ENCODE measurements around the gene SH3RF2.
"Not testable (repeated sequence)": the region's sequence is repeated elsewhere in the genome, so short reads cannot be mapped to it uniquely, and the experiment has no call there.

Gene SH3RF2

DNA sequence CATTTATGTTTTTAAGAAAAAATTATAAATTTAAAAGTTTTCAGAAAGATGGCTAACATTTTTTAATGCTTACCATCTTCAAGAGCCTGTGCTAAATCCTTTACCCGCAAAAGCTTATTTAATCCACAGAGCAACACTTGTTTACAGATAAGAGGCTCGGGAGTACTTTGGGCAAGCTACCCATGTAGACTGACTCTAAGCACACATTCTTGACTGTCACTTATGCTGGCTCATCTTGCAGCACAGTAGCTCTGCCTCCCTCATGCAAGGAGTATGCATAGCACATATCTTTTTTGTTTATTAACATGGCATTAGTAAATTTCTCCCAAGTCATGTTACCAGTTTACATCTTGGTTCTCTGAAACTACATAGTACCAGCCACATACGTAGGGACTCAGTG, 14.7 kb downstream of the SH3RF2 start:
- DNase-seq: no peak

DNA sequence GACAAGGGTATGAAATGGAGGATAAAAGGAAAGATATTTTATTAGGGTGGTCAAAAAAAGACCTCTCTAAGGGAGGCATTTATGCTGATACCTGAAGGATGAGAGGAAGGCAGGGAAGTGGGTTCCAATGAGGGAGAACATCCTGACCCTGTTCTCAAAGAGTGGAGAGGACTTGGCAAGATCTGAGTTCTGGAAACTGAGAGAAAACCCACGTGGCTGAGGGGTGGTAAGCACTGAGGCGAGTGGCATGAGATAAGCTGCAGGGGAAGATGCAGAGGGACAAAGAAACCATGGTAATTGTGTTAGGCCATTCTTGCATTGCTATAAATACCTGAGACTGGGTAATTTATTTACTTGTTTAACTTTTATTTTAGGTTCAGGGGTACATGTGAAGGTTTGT, 16.8 kb downstream of the SH3RF2 start:
- DNase-seq: no peak

DNA sequence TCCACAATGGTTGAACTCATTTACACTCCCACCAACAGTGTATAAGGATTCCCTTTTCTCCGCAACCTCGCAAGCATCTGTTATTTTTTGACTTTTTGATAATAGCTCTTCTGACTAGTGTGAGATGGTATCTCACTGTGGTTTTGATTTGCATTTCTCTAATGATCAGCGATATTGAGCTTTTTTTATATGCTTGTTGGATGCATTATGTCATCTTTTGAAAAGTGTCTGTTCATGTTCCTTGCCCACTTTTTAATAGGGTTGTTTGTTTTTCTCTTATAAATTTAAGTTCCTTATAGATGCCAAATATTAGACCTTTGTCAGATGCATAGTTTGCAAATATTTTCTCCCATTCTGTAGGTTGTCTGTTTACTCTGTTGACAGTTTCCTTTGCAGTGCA, 17.8 kb downstream of the SH3RF2 start:
- not testable (repeated sequence) for DNase-seq

DNA sequence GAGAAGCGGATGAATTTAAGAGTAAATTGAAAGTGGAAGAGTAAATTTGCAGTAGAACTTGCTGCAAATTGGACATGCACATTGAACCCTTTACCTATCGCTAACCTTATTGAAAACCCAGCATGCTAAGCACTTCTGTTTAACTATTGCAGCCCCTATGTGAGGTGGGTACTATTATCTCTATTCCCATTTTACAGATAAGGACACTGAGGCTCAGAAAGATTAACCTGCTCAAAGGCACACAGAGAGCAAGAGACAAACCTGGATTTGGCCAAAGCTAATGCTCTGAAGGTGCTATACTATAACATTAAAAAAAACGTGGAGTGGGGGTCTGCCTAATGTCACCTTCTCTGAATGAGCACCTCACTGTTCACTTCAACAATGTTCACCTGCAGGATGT, 21.0 kb downstream of the SH3RF2 start:
- no peak for DNase-seq

DNA sequence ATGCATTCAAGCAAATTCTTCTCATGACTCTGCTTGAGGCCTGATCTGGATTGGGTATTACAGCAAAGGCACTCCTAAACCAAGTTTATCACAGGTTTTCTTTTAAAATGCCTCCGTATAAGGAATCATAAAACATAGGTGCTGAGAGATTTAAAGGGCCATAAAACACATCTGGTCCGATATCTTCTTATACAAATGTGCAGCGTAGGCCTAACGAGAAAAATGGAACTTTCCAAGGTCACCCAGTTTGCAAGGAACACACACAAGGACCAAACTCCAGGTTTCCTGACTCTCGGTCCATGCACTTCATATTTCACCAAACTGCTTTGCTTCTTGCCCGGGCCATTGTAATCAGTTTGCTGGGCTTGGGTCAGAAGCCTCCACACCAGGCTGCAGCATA, 22.1 kb downstream of the SH3RF2 start:
- no peak for DNase-seq

DNA sequence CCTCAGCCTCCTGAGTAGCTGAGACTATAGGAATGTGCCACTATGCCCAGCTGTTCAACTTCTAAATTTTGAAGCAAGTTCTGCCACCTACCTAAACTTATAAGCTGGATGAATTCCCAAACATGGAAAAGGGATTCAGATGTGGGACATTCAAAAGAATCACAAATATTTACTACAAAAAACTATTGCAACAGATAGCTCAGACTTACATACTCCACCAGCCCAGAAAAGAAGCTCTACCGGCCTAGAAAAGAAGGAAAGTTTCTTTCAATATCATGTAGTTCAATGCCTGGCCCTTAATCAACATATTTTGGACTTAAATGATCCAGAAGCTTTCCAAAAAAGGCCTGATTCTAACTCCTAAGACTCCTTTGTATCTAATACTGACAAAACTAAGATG, 23.8 kb downstream of the SH3RF2 start:
- DNase-seq: no peak

DNA sequence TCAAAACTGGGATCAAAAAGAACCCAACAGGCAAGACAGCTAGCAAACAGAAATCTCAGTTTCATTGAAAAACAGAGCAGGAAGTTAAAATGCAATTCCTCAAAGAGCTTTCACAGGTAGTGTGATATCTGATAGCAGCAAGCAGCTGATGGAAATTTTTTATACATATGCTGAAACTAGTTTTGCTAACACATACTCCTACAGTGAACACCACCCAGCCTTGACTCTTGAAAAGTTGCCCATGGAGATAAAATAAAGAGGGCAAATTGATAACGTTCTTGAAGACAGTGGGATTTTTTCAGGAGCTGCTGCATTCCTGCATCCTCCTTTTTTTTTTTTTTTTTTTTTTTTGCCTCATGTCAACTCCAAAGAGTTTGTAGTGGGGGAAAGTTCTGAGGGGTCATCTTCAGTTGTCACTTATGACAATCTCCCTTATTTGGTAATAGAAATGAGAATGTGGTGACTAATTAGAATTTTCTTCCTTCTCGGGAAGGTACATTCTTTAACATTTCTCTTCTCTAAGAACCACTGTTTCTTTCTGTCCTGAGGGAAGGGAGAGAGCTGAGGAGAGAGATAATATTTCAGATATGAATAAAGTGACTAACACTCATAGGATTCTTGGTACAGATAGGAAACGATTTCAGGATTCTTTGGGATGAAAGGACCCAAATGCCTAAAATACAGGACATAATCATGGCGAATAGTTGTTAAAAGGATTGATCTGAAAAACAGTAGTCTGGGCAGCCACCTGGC, 24.6 kb downstream of the SH3RF2 start:
- DNase-seq: no peak

DNA sequence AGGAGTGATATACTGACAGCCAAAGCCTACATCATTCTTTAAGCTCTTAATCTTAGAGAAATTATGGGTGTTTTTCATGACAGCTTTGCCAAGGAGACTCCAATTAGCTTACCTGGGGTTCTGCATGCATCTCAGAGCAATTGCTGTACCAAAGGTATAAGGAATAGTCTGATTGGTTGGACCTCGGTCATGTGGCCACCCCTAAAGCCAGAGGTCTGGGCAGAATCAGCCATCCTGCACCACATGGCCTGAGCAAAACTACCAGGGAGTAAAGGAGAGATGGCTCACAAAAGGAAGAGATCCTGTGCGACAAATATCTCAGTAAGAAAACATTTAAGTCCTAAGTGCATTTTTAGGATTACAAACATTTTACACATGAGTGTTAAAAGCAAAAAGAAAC, 25.6 kb downstream of the SH3RF2 start:
- DNase-seq: no peak

DNA sequence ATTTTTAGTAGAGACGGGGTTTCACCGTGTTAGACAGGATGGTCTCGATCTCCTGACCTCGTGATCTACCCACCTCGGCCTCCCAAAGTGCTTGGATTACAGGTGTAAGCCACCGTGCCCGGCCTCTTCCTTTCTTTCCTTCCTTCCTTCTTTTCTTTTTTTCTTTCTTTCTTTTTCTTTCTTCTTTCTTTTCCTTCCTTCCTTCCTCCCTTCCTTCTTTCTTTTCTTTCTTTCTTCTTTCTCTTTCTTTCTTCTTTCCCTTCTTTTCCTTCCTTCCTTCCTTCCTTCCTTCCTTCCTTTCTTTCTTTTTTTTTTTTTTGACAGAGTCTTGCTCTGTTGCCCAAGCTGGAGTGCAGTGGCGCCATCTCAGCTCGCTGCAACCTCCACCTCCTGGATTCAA, 27.6 kb downstream of the SH3RF2 start:
- not testable (repeated sequence) for DNase-seq

DNA sequence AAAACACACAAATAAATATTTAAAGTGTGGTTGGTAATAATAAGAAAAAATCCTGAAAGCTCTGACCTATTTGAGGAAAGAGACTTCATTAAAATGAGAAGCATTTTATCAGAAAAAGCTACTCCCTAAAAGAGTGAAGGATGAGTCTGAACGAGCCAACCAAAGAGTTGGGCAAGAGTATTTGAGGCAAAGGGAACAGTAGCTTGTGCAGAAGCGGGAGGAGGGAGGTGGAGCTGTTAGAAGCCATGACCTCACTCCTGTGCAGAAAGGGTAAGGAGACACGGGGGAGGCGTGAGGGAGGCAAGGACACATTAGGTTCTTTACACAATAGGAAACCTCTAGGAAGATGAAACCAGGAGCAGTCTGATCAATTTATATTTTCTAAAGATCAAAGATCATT, 29.4 kb downstream of the SH3RF2 start:
- DNase-seq: no peak

DNA sequence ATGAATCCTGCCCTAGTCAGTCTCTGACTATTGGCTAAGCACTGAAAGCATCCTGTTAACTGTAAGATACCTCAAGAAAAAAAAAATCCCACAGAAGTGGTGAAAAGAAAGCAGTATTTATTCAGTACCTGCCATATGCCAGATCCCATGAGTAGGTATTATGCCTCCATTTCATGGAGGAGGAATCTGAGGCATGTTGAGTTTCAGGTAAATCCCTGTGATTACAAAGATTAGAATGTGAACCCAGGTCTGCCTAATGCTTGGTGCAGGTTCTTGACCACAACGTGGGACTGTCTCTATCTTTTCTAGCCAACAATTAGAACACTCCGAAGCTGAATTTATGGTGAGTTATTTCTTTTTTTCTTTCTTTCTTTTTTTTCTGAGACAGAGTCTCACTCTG, 30.9 kb downstream of the SH3RF2 start:
- DNase-seq: no peak

DNA sequence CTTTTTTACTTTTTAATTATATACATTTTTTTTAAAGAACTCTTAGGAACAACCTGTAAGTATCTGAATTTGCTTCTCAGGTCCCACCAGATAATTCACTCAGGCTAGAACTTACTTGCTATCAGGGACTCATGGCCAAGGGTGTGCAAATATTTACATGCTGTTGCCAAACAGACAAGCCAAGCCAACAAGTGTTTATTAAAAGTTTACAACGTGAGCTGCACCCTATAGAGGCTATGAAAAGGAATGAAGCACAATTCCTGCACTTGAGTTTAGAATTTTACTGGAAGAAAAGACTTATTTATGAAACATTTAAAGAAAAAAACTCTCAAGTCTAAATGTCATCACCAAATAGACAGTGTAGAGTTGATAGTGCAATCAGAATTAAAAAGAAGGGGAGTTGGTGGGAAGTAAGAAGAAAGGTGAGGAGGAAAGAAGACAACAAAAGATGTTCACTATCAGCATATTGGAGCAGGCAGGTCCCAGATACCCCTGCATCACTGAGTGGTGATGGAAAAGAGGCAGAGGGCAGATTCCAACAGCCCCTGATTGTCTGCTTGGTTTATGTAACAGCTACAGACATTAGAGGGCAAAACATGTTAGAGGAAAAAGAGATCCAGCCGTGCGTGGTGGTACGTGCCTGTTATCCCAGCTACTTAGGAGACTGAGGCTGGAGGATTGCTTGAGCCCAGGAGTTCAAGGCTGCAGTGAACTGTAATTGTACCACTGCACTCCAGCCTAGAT, 32.8 kb downstream of the SH3RF2 start:
- no peak for DNase-seq

DNA sequence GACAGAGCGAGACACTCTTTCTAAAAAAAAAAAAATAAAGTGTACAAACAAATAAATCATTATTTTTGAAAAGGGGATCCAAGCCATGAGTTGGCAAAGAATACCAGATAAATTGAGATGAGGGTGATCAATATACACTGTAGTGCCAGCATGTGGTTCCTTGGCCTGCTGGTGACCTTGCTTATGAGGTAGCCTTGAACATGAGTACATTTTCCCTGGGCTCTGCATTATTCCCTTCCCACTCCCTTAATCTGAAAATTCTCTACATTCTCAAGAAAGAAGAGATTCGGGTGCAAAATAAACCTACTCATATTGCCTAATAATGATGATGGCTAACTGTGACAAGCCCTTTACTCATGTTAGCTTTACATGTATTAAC, 33.3 kb downstream of the SH3RF2 start:
- no peak for DNase-seq

DNA sequence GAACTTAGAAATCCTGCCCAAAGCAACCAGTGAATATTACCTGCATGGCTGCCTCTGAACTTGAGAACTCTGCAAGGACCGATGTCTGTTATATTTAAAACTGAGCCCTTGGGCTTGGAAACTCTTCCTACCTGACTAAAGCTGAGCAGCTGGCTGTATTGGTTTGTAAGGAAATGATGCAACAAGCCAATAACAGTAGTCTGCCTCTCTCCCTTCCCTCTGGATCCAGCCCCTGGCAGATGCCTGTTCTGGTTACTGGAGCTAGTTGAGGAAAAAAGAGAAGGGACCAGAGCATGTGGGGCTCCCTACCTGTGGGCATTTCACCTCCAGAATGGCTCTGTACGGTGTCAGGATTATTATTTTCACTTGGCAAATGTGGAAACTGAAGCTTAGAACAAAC, 34.7 kb downstream of the SH3RF2 start:
- DNase-seq: no peak

DNA sequence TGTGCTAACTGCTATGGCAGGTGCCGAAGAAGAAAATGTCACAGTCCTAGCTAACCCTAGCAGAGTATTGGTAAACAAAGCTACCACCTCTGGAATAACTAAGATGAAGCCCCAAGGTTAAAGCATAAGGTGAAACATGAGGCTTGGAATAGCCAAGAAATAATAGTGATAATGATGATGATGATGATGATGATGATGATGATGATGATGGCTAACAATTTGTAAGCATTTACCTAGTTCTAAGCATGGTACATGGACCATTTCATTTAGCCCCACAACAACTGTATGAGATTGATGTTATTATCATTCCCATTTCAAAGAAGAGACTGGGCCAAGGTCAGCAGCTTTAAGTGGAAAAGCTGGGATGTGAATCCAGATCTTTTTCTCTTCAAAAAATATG, 35.3 kb downstream of the SH3RF2 start:
- DNase-seq: no peak

DNA sequence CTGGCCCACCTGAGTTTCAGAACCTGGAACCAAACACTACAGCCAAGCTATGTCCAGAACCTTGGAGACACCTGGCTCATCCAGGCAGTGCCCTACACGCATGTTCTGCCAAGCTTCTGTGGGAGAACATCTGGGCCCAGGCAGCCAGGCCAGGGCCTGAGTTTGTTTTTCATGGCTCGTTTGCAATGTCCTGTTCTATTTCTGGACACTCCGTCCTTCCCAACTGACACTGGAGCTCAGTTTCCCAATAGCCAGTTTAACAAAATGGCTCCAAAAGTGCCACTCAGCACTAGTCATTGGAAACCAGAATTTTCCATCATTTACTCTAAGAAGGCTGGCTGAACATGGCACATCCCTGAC, 38.6 kb downstream of the SH3RF2 start:
- DNase-seq: no peak

DNA sequence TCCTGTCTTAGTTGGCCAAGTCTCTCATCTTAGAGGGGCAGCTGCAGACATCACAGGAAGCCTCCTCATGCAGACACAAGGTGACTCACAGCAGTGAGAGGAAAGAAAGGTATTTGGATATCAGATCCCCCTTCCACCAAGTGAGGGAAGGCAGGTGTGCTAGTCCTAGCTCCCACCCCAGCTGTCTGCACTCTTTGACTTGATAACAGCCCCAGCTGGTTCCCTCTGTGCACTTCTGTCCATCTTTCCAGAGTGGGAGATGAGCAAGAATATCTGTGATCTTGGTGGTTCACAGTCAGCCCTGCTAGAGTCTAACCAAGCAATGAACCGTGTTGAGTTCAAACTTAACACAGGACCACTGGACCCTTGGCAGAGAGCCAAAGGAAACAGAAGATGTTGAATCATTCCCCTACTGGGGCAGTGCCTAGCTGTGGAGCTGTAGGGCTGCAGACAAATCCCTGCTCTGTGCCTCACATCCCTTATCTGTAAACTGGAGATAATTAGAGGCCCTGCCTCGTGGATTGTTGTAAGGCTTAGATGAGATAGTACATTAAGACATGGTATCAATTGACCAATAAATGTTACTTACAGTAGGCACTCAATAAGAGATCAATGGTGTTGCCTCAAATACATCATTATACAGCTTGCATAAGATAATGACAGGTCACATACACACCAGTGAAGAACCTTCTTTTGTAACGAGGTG, 39.1 kb downstream of the SH3RF2 start:
- DNase-seq: no peak

DNA sequence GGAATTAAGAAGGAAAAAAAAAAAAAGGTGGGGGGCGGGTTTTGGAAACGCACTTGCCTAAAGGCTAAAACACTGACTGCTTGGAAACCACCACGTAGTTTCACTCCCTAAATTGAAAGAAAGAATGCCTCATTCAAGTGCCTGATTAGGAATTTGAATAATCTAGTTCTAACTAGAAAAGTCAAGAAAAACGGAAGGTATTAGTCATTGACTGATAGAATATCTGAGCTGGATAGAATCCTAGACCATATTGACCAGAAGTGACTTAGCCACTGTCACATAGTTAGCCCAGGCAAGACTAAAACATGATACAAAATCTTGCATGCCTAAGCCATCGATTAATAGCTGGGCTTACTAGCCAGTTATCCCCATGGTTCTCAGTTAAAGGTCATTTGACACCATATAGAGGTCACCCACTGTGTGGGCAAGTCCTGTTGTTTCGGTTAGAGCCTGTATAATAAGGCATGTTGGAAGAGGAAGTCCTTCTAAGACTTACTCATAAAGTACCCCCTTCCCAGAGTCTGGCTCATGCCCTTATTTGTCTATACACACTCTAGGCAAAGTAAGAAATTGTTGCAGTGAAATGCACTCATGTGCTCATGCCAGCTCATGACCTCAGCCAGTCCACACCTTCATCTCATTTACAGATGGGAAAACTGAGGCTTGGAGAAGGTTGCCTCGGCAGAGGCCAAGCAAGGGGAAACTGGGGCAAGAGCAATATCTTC, 40.2 kb downstream of the SH3RF2 start:
- DNase-seq: no peak

DNA sequence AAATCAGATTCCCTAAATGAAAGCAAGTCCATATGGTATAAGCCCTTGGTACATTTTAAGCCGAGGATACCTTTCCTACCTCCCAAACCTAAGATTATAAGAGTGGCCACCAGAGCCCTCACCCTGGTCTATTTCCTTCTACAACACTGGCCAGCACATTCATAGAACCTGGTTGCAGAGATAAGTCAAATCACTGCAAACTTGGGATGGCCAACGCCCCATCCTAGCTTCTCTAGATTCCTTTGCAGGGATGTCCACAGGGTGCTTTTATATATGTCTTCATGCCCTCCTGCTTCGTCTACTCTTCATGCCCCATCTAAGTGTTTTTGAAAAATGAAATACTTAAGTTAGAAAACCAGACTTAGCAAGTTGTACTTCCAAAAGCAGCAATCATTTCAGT, 41.8 kb downstream of the SH3RF2 start:
- DNase-seq: no peak

DNA sequence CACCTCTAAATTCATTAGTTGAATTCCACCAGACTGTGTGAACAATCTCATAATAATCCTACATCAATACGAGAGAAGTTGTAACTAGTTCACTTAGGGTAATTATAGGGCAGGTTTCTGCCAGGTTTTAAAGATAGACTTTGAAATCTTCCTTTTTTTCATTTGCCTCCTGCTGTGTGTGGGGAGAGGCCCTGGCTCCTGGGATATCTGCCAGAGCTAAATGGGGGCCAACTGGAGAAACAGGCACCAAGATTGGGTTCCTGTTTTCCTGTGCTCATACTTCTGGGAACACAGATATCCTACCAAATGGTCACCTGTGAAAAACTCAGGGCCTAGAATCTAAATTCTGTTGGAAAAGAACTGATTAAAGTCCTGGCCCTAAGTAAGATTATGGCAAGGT, 42.3 kb downstream of the SH3RF2 start:
- DNase-seq: no peak

DNA sequence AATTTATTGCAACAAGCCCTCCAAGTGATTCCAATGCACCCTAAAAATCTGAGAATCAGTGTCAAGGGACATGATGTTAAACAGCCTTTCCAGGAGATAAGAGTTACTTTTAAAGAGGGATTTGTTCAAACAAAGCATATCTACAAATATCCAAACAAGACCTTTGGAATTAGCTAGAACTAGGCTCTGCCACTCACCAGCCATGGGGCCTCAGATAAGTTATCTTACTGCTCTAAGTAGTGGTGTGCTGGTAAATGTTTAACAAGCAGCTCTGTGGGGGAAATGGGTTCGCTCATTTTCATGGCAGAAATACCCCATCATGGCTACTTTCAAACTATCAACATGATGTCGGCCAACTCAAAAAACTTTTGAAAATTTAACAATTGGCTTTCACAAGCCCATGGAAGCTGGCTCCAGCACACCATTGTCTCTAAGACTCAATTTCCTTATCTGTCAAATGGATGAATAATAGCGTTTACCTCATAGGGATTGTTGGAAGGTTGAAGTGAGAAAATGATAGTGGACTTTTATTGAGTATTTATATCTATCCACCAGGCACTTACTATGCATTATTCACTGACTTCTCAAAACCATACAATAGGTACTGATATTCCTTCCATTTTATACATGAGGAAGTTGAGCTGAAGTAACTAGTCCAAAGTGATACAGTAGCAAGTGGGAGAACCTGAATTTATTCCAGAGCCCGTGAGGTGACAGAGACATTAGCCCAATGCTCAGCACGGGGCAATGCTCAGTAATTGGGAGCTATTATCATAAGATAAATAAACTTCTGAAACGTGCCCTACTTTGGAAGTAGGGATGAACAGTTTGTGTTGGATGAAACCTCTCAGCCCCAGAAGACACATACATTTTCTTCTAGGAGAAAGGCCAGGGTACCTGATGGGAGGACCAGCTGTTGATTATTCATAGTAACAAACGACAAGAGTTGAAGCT, 43.2 kb downstream of the SH3RF2 start:
- DNase-seq: no peak

DNA sequence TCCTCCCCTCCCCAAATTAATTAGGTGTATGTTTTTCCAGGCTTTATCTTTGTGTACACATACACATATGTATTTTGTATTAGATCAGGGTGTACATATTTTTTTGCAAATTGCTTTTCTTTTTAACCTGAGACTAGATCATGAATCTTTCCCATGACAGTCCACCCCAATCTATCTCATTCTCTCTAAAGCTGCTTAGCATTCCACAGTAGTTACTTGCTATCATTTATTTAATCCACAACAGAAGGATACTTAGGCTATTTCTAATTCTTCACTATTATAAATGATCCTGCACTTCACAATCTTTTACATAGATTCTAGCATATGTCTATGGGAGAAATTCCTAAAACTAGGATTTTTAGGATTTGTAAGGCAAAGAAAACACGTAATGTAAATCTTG, 43.9 kb downstream of the SH3RF2 start:
- DNase-seq: no peak
